Stimulated activated CD8-positive, alpha-beta memory T cell treated with anti-CD3 and anti-CD28 coated beads, Interleukin-4, amount 100 ng/mL, for 48 hours (primary cell): ENCODE data around the gene MFRP.
"Not testable (repeated sequence)": the region's sequence is repeated elsewhere in the genome, so short reads cannot be mapped to it uniquely, and the experiment has no call there.

Experiments used
- DNase-seq: peaks from one replicate; pipeline ENCODE4 v3.0.0-alpha.2; 2020

Gene MFRP

DNA sequence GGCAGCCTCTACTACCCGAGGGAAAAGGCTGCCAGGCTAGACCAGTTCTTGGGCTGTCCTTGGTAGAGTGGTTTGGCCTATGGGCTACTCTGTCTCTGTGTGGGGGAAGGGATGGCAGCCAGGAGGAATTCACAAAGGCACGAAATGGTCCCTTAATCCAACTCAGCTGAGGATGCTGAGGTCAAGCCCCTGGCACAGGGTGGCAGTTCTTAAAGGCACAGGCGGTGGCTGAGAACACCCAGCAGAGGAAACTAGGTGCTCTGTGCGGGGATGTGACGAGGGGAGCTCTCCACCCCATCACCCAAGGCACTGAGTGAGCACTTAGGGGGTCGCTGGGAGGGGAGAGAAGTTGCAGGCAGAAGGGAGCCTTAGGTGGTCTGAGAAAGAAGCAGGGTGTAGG lies at the start of gene MFRP:
MFRP (minus strand) TSS at position 101 of the 400 bp plus-strand sequence. CDS start 192 bp downstream, outside the sequence.
- no peak for DNase-seq

DNA sequence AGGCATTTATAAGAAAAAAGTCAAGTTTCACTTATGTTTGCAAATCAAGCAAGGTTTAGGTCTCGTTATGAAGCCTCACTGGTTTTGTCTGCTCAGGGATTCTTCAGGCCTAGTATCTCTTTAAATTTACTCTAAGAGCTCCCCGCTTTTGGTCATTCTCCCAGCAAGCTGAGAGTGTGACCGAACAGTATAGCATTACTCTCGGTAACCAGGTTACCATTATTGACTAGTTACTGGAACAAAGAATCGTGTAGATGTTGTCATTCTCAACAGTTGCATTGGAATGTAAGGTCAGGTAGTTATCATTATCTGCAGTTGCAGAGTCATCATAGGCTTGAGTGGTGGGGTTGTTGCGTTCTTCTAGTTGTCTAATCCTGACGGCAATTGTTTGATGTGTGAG lies 44.8 kb upstream of the MFRP start:
- DNase-seq = no peak

DNA sequence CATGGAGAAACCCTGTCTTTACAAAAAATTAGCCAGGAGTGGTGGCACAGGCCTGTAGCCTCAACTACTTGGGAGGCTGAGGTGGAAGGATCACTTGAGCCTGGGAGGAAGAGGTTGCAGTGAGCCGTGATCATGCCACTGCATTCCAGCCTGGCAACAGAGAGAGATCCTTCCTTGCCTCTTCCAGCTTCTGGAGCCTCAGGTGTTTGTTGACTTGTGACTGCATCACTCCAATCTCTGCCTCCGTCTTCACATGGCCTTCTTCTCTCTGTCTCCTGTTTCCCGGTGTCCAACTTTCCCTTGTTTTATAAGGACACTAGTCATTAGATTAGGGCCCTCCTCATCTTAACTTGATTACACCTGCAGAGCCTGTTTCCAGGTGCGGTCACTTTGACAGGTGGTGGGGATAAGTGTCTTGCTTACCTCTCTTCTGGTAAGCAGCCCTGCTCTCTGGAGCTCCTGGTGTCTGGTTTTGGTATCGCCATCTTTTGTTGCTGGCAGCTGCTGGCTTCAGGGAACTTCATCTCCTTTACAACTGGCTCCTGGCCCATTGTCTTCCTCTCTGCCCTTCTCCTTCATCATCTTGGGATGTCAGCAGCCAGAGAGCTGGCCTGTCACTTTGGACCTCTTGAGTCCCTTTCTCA lies 43.2 kb upstream of the MFRP start:
- DNase-seq = no peak

DNA sequence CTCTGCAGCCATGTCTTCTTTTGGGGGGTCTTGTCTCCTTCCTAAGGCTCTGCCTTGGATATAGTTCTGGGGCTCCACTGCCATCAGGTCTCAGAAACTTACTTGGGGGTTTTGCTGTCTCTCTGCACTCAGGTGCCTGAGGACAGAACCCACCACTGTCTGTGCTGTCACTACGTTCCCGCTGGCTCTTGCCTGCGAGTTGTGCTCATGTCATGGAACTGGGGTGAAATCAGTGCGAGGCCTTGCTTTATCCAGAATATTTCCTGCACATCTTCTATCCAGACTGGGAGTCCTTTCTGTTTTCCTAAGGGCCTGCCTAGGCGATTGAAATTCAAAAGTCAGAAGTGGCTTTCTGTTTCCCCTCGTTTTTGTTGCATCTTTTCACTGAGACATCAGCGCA lies 41.6 kb upstream of the MFRP start:
- DNase-seq = no peak

DNA sequence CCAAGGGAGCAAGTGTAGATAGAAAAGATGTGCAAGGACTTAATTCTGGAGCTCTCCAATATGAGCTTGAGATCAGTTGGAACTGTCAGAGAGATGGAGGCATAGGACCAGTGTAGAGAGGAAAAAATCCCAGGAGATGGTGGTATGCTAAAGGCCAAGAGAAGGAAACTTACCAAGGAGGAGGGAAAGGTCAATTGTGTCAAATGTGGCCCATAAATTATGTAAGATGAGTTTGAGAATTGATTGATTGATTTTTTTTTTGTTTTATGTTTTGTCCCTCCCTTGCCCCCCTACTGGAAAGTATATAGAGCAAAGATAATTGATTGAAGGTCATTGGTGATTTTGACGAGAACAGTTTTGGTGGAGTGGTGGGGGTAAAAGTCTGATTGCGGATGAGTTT lies 37.8 kb upstream of the MFRP start:
- DNase-seq = no peak

DNA sequence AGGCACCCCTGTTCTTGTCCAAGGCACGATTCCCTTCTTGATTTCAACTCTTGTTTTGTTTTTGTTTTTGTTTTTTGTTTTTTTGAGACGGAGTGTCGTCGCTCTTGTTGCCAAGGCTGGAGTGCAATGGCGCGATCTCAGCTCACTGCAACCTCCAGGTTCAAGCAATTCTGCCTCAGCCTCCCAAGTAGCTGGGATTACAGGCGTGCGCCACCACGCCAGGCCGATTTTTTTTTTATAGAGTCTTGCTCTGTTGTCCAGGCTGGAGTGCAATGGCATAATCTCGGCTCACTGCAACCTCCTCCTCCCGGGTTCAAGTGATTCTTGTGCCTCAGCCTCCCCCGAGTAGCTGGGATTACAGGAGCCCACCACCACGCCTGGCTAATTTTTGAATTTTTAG lies 36.0 kb upstream of the MFRP start:
- not testable (repeated sequence) for DNase-seq

DNA sequence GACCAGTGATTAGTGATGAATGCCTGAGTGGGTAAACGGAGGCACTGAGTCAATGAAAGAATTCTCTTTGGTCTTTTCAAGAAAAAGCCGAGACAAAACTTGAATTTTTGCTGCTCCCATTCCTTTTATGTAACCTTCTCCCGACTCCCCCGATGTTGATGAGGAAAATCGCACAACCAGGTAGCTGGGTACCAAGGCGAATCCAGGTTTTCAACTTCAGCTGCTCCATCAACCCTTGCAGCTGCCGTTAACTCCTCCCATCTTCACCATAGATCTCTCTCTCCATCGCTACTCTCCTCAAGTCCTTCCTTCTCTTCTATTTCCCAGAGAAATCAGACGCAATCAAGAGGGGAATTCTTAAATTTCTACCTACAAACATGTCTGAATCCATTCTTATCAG lies 35.6 kb upstream of the MFRP start:
- DNase-seq = no peak

DNA sequence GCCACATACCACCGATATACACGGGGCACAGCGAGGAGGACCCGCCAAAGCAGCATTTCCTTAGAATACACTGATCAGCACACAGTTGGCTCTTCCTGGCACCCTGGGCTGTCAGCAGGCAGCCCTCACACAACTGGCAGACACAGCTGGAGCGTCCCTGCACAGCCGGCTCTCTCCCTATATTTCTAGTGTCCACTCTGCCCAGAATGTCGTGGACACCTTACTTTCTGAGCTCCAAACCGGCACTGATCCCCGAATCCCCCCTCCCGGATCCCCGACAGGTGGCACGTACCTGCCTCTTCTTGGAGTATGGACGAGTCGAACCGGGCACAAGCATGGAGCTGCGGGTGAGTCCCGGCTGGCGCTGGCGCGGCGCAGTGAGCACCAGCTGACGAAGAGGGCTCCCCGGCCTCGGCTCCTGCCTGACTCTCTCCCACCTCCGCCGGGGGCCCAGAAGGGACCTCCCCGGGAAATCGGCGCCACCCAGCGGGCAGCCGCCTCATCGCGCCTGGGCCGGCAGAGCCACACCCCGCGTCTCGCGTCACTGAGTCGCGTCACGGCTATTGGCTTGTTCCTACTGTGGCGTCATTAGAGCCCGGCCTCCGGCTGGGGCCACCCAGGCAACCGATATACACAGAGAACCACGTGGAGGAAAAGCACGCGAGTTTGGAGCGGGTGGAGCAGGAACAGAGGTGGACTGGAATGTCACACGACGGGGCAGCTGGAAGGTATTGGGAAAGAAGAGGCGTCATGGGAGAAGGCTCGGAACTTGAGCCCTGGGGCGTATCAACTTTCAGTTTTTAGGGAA lies 34.9 kb upstream of the MFRP start, which contains the start of gene USP2:
USP2 (minus strand) TSS at position 510 of the 808 bp plus-strand sequence. CDS start 8,210 bp downstream, outside the sequence.
- DNase-seq = peak; percentile 99

DNA sequence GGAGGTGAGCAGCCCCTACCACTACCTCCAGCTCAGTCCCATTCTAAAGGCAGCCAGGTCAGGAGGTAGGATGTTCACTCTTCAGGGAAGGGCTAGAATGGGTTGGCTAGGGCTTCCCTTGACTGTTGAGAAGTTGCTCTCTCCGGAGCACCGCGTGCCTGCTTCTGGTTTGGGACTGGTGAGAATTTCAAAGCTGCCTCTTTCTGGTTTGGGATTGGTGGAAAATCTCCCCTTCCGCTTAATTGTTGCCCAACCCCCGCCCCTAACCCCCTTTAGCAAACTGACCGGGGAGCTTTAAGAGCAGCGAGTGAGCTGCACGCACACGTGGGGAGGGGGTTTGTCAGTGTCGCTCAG lies 34.3 kb upstream of the MFRP start:
- no peak for DNase-seq

DNA sequence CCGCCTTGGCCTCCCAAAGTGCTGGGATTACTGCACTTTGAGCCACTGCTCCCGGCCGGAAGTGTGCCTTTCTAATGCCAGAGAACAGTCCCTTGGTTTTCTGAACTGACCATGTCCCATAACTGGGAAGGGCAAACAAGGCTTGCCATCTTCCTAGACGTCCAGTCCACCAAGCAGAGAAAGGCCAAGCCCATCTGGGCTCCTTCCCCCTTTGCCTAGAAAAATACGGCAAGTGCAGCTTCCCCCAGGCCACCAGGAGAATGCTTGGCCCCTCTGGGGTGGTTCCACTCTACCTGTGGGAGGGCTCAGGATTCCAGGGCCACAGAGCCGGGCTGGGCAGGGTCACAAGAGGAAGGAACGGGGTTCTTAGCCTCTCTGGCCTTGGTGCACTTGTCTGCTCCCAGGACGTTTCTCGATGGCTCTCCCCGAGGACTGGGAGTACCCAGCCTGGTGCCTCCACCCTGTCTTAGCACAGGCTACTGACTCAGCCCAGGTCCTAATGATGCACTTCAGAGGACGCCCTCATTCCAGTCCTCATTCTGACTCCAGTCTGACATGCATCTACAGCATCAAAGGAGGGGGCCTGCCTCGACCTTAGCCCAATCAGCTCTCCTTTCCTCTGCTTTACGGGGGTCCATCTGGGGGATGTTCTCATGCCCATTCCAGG lies 33.8 kb upstream of the MFRP start:
- DNase-seq = no peak

DNA sequence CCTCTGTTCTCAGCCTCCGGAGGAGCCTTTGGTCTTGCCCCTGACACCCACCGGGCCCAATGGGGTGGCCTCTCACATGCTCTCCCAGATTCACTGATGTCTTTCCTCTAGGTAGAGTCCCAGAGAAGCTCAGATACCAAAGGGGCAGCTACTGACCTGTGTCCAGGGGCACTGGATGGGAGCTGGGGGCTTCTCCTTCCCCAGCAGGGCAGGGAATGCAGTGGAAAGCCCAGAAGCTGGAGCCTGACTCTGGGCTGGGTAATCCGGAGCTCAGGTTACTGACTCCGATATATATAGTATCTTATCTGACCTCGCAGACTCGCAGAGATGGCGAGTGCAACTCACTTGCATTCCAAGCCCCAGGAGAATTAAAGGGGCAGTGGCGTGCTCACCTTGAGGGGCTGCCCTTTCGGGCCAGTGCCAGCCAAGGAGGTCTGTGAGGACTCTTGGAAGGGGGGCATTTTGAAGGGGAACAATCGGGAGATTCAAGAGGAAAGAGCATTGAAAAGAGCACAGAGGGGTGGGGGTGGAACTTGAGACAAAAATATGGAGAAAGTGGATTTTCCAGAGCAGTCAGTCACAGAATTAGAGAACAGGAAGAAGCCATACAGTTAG lies 32.5 kb upstream of the MFRP start:
- DNase-seq = no peak

DNA sequence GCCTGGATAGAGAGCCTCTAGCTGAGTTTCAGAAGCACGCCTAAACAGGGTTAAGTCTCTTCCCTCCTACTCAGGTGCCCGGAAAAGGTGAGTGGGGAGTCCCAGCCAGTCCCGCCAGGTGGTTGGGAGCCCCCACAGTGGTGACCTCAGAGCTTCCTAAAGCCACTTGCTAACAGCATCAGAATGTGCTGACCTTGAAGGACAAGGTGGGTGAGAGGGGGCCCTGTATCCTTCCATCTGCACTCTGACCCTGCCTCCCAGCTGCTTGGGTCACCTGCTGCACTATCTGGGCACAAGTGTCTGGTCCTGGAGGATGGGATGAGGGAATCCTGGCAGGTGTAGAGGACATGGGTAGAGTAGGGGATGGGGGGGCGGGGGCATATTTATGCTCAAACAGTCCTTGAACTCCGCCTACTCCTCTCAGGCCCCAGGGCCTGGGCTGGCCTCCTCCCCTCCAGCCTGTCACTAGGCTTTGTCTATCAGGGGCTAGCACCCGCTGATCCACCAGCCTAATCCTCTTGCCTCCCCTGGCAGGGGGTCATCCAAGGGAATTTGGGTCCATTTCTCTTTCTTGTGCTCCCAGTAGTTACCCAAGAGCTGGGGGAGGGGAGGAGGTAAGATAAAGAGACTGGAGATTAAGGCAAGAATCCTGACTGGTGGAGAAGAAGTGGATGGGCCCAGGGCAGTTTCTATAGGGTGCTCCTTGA lies 31.6 kb upstream of the MFRP start:
- no peak for DNase-seq

DNA sequence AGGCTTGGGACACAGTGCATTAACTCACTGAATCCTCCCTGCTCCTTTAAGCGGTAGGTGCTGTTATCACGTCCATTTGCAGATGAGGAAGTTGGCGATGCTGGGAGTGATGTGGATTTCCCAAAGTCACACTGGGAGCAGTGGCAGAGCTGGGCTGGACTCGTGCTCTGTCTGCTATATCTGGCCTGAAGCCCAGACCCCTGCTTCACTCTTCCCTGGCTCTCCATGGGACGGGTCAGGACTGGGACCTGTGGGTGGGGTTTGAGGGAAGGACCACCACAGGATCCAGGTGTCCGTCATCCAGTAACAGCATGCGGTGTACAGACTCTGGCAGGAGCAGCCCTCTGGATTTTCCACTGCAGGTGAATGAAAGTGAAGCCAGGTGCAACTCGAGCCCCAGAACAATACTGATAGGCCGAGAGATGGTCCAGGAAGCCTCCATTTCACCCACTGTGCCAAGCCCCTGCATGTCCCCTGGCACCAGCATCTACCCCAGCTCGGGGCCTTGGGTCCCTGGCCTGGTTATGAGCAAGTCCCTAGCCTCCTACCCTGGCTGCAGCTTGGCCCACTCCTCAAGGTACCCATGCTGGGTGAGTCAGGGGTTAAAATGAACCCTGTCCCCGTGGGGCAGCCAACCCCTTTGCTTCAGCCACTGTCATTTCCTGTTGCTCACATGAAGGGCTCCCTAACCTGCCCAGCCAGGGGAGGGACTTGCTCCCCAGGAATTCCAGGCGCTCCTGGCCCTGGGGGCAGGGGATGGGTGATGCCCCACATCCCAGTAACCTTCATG lies 30.8 kb upstream of the MFRP start:
- DNase-seq = no peak

DNA sequence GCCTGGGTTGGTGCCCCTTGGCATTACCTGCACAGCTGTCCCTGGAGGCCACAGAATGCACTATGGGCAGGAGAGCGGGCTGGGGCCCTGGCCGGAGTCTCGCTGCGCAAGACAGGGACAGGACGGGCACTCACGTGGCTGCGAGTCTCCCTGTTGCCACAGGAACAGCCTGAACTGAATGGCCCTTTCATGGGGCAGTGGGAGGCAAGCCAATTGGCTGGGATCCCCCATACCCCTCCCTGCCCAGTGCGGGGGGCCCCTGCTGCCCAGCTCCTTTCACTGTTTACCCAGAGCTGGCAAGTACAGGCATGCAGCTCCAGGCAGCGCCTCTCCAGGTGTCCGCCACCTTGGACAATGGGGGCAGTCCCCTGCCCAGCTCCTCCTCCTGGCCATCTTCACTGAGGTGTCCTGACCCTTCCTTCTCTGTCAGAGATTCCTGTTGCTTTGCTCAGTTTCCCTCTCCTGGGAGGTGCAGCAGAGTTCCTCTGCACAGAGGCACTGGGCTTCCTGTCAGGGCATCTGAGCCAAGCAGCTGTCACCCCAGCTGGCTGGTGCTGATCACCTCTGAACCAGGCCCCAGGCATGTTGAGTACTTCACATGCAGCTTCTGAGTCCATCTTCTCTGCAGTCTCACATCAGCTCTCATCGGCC lies 29.8 kb upstream of the MFRP start:
- DNase-seq = no peak

DNA sequence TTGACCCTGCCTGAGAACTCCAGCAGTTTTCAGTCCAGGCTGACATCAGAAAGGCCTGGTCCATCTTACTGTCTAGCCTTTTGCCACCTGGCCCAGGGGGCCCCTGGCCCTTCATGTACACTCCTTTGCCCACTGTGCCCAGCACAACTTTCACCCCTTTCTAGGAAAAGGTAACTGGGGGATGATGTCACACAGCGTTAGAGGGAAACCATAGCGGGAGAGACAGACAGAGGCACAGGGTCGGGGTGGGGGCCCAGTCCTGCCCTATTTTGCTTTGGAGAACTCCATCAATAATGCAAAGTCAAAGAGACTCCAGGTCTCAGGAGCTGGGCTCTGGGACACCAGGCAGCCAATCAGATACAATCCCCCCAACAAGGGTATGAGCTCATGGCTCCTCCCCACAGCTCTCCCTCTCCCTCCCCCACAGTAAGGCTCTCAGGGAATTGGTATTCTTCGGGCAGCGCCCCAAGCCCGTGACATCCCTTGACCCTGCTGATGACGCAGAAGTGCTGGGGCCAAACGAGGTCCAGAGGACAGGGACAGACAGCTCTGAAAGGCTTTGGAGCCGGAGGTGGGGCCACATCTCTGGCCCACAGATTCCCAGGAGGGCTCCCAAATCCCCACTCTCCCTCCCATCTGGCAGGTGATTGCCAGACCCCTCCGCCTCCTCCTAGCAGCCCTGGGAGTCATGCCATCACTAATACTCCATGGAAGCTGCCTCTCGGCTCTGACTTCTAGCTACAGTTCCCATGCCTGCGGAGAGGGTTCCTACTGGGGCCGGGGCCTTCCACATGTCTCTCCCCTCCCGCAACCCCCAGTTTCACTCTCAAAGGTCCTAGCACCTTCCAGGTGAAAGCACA lies 29.1 kb upstream of the MFRP start:
- no peak for DNase-seq

DNA sequence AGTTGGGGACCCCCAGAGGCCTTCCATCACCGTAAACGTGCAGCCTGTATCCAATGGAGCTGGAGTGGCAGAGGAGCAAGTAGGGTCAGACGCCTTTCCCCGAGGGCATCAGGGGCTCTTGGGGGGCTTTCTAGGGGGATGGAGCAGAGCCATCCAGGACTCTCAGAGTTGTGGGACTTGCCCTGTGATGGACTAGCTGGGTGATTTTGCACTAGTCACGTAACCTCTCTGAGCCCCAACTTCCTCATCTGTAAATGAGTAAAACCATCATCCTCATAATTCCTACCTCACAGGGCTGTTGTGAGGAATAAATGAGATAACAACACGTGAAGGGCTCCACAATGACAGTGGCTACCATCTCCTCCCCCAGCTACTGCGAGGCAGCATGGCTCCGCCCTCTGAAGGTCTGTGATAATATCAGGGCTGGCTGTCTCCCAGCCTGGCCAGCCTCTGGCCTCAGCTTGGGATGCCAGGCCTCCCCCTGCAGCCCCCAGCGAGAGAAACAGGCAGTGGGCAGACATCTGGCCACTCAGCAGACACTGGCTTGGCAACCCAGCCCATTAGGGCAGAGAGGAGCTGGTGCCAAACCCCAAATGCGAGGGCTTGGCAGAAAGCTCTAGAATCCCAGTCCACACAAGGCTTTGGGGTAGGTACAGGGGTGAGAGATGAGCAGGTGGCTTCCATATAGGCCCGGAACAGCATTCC lies 28.3 kb upstream of the MFRP start:
- no peak for DNase-seq

DNA sequence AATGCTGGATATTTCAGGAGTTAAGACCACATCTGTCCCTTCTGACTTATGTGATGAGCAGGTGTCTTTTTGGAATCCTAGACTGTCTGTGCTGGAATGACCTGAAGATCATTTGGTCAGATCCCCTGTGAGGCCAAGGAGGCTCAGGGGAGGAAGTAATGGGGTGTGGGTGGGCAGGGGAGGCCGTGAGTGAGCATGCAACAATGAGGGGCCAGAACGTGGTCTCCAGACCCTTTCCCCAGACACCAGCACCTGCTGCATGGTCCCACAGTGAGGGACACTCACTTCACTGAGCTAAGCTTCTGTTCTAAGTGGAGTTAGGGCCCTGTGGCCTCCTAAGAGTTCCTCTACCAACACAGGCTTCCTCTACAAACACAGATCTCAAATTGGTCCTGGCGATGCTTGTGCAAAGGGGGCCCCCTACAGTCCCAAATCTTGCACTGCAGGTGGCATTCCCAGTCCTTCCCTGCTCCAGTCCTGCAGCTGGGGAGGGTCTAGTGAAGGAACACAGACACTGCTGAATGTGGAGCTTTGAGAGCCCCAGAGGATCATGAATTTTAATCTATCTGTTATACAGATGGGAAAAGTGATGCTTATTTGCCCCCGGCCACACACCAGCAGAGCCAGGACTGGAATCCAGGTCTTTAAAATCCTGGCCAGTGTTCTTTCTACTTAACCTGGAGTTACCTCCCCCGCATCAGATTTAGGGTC lies 27.6 kb upstream of the MFRP start:
- peak; percentile 74 for DNase-seq

DNA sequence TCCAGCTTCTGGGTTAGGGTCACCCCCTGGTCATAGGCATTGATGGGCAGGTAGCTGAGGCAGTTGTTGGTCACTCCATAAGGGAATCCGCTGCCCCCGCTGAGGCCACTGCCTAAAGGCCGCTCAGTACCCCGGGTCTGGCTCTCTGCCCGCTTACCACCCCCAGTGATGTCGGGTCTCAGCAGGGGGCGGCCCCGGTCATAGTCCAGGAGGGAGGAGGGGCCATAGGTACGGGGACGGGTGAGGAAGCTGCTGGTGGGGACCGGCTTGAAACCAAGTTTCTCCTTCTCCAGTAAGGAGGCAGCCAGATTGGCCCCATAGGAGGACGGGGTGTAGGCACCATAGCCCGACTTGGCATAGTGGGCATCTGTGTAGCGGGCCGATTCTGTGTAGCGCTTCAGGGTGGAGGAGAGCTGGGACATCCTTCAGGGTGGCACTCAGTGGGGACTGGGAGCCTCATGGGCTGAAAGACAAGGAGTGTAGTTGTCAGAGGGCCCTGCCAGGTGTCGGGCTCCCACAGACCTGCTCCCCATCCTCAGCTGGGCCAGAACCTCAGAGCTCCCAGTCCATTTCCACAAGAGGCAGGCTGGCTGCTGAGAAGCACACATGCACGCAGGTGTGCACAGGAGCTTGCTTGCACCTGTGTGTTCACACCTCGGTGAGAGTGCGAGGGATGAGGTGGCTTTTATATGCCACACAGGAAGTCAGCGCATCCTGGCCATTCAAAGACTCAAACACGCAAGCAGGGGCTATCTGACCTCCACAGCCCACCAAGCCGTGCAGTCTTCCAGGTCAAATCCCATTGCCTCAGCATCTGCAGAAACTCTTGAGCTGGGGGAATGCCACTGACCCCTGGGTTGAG lies 26.8 kb upstream of the MFRP start:
- no peak for DNase-seq
